ENCODE results near the gene BABAM2.

BABAM2 gene

GRCh38 chr2:28239207-28239606, 348.7 kb downstream of the BABAM2 start:
- in situ Hi-C loops (cut with HindIII; ENCODE audit: low sequenced_read_pairs): no loop called here
- TF ChIP-seq, protein P1, sequence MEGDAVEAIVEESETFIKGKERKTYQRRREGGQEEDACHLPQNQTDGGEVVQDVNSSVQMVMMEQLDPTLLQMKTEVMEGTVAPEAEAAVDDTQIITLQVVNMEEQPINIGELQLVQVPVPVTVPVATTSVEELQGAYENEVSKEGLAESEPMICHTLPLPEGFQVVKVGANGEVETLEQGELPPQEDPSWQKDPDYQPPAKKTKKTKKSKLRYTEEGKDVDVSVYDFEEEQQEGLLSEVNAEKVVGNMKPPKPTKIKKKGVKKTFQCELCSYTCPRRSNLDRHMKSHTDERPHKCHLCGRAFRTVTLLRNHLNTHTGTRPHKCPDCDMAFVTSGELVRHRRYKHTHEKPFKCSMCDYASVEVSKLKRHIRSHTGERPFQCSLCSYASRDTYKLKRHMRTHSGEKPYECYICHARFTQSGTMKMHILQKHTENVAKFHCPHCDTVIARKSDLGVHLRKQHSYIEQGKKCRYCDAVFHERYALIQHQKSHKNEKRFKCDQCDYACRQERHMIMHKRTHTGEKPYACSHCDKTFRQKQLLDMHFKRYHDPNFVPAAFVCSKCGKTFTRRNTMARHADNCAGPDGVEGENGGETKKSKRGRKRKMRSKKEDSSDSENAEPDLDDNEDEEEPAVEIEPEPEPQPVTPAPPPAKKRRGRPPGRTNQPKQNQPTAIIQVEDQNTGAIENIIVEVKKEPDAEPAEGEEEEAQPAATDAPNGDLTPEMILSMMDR (IDR thresholded peaks at IDR 0.05; ENCODE audit: low read depth, low read length, missing control alignments): no peak
- no peak for DNase-seq (ENCODE audit: low read depth)
- no peak overlapping the region for H3K4me3 ChIP-seq (ENCODE audit: low read depth, low read length)

DNA sequence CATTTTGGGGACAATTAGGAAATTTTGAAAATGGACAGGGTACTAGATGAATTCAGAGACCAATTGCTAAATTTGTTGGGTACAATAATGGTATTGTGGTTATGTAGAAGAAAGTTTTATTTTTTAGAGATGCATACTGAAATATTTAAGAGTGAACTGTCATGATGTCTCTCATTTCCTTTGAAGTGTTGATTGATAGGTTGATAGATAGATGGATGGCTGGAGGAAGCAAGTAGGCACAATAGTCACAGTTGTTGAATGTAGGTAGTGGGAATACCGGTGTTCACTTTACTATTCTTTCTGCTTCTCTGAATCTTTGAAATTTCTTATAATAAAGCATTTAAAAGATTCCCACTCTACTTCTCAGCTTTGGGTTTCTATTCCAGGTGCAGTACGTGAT, 350.4 kb downstream of the BABAM2 start:
- TF ChIP-seq, protein P1 (IDR thresholded peaks at IDR 0.05; ENCODE audit: low read depth, low read length, missing control alignments): no peak
- in situ Hi-C loops (cut with HindIII; ENCODE audit: low sequenced_read_pairs): no loop called here
- H3K4me3 ChIP-seq (ENCODE audit: low read depth, low read length): no peak overlapping the region
- no peak for DNase-seq (ENCODE audit: low read depth)

- DNase-seq (ENCODE audit: low read depth): no peak
- in situ Hi-C loops (cut with HindIII; ENCODE audit: low sequenced_read_pairs): no loop called here
- TF ChIP-seq, protein P1 (IDR thresholded peaks at IDR 0.05; ENCODE audit: low read depth, low read length, missing control alignments): no peak
- no peak overlapping the region for H3K4me3 ChIP-seq (ENCODE audit: low read depth, low read length)
Measured at GRCh38 chr2:28247290-28247689, 356.8 kb downstream of the BABAM2 start.

GRCh38 chr2:28247734-28248133, 357.2 kb downstream of the BABAM2 start:
- in situ Hi-C loops (cut with HindIII; ENCODE audit: low sequenced_read_pairs): no loop called here

GRCh38 chr2:28248511-28248910, 358.0 kb downstream of the BABAM2 start:
- TF ChIP-seq, protein P1 (IDR thresholded peaks at IDR 0.05; ENCODE audit: low read depth, low read length, missing control alignments): no peak
- no peak overlapping the region for H3K4me3 ChIP-seq (ENCODE audit: low read depth, low read length)
- no peak for DNase-seq (ENCODE audit: low read depth)
- in situ Hi-C loops (cut with HindIII; ENCODE audit: low sequenced_read_pairs): no loop called here

More at GRCh38 chr2:28247734-28248133, 357.2 kb downstream of the BABAM2 start:
- H3K4me3 ChIP-seq (ENCODE audit: low read depth, low read length): no peak overlapping the region
- TF ChIP-seq, protein P1 (IDR thresholded peaks at IDR 0.05; ENCODE audit: low read depth, low read length, missing control alignments): no peak
- DNase-seq (ENCODE audit: low read depth): no peak

- no peak overlapping the region for H3K4me3 ChIP-seq (ENCODE audit: low read depth, low read length)
- TF ChIP-seq, protein P1 (IDR thresholded peaks at IDR 0.05; ENCODE audit: low read depth, low read length, missing control alignments): no peak
- peak; percentile 39 for DNase-seq (ENCODE audit: low read depth)
- in situ Hi-C loops (cut with HindIII; ENCODE audit: low sequenced_read_pairs): no loop called here
Measured at GRCh38 chr2:28250006-28250405, 359.5 kb downstream of the BABAM2 start.

GRCh38 chr2:28251337-28251736, 360.8 kb downstream of the BABAM2 start:
- TF ChIP-seq, protein P1 (IDR thresholded peaks at IDR 0.05; ENCODE audit: low read depth, low read length, missing control alignments): no peak
- DNase-seq (ENCODE audit: low read depth): no peak
- no peak overlapping the region for H3K4me3 ChIP-seq (ENCODE audit: low read depth, low read length)
- in situ Hi-C loops (cut with HindIII; ENCODE audit: low sequenced_read_pairs): no loop called here

Measured in astrocyte of the cerebellum (primary cell).